Measurements from ENCODE around the gene HTR7.

DNA sequence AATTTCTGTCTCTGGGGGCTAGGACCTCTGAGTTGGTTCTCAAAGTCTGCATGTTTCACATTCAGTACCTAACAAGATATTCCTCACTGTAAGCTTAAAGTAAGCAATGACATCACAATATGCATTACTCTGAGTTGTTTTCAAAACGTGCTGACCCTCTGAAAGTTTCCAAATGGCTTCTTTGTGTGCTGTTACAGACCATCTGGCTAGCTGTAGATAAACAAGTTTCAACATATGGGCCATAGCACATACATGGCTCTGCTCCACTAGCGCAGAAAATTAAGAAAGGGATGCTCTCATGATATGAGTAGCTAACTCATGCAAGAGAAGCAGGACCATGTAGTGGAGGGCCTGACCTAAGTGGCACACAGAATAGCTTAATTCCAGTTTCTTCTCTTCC is 119.0 kb downstream of the HTR7 start:
- TF ChIP-seq, protein P1, sequence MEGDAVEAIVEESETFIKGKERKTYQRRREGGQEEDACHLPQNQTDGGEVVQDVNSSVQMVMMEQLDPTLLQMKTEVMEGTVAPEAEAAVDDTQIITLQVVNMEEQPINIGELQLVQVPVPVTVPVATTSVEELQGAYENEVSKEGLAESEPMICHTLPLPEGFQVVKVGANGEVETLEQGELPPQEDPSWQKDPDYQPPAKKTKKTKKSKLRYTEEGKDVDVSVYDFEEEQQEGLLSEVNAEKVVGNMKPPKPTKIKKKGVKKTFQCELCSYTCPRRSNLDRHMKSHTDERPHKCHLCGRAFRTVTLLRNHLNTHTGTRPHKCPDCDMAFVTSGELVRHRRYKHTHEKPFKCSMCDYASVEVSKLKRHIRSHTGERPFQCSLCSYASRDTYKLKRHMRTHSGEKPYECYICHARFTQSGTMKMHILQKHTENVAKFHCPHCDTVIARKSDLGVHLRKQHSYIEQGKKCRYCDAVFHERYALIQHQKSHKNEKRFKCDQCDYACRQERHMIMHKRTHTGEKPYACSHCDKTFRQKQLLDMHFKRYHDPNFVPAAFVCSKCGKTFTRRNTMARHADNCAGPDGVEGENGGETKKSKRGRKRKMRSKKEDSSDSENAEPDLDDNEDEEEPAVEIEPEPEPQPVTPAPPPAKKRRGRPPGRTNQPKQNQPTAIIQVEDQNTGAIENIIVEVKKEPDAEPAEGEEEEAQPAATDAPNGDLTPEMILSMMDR (IDR thresholded peaks at IDR 0.05) = no peak
- no peak for TF ChIP-seq POLR2A (IDR thresholded peaks at IDR 0.05)

Data from uterus (tissue), 2 donors.